GM21723 (cell line): ENCODE results near the gene AP5Z1.
"Not testable (repeated sequence)": the region's sequence is repeated elsewhere in the genome, so short reads cannot be mapped to it uniquely, and the experiment has no call there.

Experiments
- ATAC-seq: cut with Tn5 transposase; IDR thresholded peaks from one replicate; pipeline ENCODE4 v1.9.1; 2021; ENCODE audit warnings: mild to moderate bottlenecking, moderate library complexity; ENCODE audit not compliant: unreplicated experiment

AP5Z1 gene

GRCh38 chr7:4800926-4801838 lies 25.8 kb downstream of the AP5Z1 start:
- ATAC-seq, result no peak

GRCh38 chr7:4801839-4802231 lies 26.4 kb downstream of the AP5Z1 start:
- ATAC-seq, result no peak

DNA sequence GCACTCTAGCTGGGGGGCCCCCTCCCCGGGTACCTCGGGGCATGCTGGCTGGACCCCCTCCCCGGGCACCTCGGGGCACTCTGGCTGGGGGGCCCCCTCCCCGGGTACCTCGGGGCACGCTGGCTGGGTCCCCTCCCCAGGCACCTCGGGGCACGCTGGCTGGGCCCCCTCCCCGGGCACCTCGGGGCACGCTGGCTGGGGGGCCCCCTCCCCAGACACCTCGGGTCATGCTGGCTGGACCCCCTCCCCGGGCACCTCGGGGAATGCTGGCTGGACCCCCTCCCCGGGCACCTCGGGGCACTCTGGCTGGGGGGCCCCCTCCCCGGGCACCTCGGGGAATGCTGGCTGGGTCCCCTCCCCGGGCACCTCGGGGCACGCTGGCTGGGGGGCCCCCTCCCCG lies 27.2 kb downstream of the AP5Z1 start:
- not testable (repeated sequence) for ATAC-seq

- ATAC-seq, result no peak
Observed at GRCh38 chr7:4803397-4804241, 28.2 kb downstream of the AP5Z1 start.

- no peak for ATAC-seq
Observed at GRCh38 chr7:4805110-4805983, 29.9 kb downstream of the AP5Z1 start.

DNA sequence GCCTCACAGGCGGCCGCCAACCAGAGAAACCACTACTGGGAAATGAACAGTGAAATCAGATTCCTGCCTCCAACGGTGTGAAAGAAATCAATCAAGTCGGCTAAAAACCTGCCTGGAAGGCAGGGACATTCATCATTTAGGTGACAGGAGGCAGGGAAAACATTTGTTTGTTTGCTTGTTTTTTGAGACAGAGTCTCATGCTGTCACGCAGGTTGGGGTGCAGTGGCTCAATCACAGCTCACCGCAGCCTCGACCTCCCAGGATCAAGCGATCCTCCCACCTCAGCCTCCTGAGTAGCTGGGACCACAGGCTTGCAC lies 30.5 kb downstream of the AP5Z1 start:
- no peak for ATAC-seq

DNA sequence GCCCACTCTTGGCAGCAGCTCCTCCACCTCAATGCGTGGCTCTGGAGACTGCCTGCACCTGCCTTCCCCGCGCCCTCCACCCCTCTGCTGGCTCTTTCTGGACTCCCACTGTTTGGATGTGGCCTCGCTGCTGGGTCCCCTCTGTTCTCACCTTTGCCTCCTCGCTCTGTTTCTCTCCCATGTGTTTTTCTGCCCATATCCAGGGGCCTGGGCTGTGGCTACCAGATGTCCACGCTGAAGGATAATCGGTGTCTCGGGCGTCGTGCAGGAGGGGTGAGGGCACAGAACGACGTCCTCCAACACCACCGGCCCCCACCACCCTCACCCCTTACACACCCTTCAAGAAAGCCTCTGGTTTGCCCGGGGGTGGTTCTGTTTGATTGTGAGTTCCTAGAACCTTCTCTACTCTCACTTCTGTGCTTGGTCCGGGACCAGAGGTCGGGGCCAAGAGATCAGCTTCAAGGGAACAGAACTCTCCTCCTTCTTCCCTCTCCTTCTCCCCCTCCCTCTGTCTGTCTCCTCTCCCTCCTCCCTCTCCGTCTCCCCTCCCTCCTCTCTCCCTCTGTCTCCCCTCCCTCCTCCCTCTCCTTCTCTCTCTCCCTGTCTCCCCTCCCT lies 31.7 kb downstream of the AP5Z1 start:
- ATAC-seq, result no peak

- no peak for ATAC-seq
Observed at GRCh38 chr7:4807598-4808016, 32.2 kb downstream of the AP5Z1 start.

DNA sequence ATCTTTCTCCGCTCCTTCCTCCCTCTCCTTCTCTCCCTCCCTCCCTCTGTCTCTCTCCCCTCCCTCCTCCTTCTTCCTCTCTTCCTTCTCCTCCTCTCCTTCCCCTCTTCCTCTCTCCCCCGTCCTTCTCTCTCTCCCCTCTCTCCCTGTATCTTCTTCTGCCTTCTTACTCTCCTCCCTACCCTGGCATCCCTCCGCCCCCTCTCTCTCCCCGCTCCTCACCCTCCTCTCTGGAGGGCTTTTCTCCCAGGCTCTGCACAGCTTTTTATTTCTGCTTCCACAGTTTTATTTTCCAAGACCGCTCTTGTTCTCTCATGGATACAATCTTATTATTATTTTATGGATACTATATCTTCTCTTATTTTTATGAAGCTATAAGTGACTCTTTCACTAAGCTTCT lies 32.6 kb downstream of the AP5Z1 start:
- no peak for ATAC-seq

- ATAC-seq, result no peak
Observed at GRCh38 chr7:4808565-4808964, 33.1 kb downstream of the AP5Z1 start.

- ATAC-seq, result no peak
Observed at GRCh38 chr7:4809091-4809591, 33.7 kb downstream of the AP5Z1 start.

DNA sequence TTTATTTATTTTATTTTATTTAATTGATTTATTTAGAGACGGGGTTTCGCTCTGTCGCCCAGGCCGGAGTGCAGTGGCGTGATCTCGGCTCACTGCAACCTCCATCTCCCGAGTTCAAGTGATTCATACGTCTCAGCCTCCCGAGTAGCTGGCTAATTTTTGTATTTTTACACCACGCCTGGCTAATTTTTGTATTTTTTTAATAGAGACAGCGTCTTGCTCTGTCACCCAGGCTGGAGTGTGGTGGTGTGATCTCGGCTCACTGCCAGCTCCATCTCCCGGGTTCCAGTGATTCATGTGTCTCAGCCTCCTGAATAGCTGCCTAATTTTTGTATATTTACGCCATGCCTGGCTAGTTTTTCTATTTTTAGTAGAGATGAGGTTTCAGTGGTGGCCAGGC lies 34.2 kb downstream of the AP5Z1 start:
- ATAC-seq, result no peak

DNA sequence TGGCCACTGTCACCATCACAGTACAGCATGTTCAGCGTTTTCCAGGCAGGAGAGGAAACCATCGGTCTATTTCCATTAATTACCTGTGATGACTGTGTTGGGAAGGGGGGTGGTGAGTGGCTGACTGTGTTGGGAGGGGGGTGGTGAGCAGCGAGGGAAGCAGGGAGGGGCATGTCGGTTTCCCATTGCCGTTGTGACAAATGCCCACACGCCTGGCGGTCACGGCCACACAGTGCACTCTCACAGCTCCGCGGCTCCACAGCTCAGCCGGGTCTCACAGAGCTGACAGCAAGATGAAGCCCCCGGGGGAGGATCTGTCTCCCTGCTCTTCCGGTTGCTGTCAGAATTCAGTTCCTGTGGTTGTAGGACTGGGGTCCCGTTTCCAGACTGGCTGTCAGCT lies 39.0 kb downstream of the AP5Z1 start:
- ATAC-seq, result no peak

DNA sequence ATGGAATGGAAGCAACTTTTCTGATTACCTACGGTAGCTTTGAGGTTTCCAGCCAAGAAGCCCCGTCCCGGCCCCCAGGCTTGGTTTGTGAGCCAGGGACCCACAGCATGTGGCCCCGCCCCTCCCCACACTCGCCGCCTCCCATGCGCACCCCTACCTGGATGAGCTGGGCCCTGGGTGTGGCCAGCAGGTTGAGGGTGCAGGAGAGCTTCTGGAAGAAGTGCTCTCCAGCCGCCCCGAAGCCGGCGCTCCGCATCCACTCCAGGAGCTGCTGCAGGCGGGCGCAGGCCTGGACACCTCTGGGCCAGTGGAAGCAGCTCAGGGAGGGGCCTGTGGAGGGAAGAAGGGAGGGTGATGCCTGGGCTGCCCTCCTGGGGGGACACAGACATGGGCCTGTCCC lies 39.7 kb downstream of the AP5Z1 start:
- ATAC-seq, result no peak

- ATAC-seq, result no peak
Observed at GRCh38 chr7:4815609-4816418, 40.4 kb downstream of the AP5Z1 start.

DNA sequence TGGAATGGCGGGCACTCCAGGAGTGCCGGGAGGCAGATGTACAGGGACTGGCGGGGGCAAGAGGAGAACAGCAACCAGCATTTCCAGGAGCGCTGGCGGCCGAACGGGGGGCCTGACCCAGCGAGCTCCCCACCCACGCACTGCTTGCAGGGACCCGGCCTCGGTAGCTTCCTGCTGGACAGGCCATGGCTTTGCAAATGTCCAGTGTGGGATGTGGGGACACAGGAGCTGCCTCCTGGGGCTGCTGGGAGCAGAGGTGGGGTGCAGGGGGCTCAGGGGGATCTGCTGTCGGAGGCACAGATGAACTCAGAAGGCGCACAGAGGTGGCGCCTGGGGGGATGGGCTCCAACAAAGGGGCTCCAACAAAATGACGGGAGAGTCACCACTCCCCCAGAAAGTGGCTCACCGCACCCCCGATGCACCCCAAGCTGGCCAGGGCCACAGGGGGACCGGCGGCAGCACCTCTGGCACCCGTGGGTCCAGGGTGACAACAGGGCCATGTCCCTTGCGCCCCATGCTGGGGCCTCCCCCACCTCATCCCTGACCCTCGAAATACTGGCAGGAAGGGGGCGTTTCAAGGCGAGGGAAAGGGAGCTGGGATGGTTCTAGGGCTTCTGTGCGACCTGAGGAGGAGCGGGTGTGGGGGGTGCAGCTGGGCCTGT lies 41.1 kb downstream of the AP5Z1 start:
- no peak for ATAC-seq

DNA sequence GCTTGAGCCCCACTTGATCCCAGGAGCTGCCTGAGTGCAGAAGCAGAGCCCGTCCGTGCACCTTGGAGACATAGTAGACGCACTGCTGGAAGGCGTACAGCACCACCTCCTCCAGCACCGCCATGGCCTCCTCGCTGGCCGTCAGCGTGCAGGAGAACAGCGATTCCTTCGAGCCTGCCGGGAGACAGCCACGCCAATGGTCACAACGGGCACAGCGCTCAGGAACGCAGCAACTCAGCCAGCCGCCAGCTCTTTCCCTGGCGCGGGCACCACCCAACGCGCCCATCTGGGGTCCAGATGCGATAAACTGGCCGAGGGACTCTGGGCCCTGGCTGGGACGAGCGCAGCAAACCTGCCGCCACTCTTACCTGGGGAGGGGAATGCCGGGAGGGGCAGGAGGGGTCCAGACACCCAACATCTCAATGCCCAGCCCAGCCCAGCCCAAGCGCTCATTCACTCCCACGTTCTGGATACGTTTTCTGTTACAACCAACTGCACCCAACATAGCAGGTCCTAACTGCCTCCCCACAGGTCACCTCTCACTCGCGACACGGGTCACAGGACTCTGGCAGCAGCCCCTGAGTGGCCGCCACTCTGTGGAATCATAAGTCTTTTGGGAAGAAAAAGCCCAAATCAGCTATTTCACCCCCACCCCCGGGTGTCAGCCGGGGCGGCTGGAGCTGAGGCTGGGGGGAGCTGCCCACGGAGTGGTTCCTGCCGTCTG lies 41.9 kb downstream of the AP5Z1 start:
- ATAC-seq, result no peak

GRCh38 chr7:4818000-4818794 lies 42.8 kb downstream of the AP5Z1 start:
- no peak for ATAC-seq
